ENCODE results near the gene SPON1.

DNA sequence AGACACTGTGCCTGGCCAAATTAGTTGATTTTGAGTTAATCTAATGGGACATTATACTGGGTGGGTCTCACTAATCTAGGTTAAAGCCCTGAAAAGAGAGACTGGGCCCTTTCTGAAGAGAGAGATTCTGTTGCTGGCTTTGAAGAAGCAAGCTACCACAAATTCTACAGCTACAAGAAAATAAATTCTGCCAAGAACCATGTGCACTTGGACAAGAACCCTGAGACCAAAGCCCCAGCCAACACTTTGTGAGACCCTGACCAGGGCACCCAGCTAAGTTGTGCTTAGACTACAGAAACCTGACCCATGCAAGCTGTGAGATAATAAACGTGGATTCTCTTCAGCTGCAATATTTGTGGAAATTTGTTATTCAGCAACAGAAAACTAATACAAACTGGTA is 20.1 kb upstream of the SPON1 start:
- TF ChIP-seq, protein P1, sequence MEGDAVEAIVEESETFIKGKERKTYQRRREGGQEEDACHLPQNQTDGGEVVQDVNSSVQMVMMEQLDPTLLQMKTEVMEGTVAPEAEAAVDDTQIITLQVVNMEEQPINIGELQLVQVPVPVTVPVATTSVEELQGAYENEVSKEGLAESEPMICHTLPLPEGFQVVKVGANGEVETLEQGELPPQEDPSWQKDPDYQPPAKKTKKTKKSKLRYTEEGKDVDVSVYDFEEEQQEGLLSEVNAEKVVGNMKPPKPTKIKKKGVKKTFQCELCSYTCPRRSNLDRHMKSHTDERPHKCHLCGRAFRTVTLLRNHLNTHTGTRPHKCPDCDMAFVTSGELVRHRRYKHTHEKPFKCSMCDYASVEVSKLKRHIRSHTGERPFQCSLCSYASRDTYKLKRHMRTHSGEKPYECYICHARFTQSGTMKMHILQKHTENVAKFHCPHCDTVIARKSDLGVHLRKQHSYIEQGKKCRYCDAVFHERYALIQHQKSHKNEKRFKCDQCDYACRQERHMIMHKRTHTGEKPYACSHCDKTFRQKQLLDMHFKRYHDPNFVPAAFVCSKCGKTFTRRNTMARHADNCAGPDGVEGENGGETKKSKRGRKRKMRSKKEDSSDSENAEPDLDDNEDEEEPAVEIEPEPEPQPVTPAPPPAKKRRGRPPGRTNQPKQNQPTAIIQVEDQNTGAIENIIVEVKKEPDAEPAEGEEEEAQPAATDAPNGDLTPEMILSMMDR (IDR thresholded peaks at IDR 0.05): no peak
- no peak for TF ChIP-seq ZFX (IDR thresholded peaks at IDR 0.05; ENCODE audit: borderline replicate concordance)
